Measurements from ENCODE around the gene SCARB1.

DNA sequence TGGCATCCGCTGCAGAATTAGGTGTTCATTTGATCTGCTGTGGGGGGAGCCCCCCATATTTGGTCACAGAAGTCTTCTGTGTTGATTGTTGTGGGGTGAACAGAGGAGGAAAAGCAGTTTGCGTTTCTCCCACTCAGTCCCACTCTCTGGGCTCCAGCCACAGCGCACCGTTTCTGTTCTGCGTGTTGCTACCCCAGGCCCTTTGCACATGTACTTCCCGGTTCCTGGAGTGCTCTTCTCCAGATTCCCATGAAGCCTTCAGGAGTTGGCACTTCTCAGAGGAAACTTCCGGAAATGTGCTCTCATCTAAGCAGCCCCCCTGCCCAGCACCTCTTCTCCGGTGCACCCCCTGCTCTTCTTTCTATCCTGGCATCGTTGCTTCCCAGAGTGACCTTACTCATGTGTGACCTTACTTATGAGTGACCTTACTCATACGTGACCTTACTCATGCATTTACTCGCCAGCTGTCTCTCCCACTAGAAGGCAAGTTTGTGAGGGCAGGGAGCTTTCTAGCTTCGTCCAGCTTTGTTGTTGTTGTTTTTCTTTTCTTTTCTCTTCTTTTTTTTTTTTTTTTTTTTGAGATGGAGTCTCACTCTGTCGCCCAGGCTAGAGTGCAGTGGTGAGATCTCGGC lies 93.7 kb downstream of the SCARB1 start:
- TF ChIP-seq EP300 (IDR thresholded peaks at IDR 0.05), result no peak
- TF ChIP-seq POLR2A (IDR thresholded peaks at IDR 0.05), result no peak
